GM10266 (cell line): ENCODE results near the gene STUM.

ENCODE experiments used
- DNase-seq: peaks from one replicate; pipeline ENCODE4 v3.0.0; 2012; ENCODE audit errors: extremely low spot score
- TF ChIP-seq, protein P1 (sequence below): IDR thresholded peaks from 2 replicates; pipeline ENCODE4 v1.5.1; 2012; ENCODE audit warnings: mild to moderate bottlenecking, low read depth; ENCODE audit not compliant: control insufficient read depth, insufficient read depth; ENCODE audit errors: missing control alignments

The STUM gene

DNA sequence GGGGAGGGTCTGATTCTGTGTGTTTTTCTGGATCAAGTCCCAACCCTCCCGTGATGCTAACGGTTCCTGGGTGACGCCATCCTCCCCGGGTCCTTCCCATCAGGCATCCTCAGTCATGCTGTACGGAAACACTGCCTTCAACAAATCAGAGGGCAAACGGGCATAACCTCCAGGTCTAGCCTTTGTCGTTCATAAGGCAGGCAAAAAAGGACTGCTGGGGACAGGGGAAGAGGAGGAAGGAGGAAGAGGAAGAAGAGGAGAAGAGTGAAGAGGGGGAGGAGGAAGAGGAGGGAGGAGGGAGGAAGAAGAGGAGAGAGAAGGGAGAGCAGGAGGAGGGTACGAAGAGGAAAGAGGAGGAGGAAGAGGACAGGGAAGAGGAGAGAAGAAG lies 106.1 kb downstream of the STUM start:
- DNase-seq = no peak
- TF ChIP-seq, protein P1, sequence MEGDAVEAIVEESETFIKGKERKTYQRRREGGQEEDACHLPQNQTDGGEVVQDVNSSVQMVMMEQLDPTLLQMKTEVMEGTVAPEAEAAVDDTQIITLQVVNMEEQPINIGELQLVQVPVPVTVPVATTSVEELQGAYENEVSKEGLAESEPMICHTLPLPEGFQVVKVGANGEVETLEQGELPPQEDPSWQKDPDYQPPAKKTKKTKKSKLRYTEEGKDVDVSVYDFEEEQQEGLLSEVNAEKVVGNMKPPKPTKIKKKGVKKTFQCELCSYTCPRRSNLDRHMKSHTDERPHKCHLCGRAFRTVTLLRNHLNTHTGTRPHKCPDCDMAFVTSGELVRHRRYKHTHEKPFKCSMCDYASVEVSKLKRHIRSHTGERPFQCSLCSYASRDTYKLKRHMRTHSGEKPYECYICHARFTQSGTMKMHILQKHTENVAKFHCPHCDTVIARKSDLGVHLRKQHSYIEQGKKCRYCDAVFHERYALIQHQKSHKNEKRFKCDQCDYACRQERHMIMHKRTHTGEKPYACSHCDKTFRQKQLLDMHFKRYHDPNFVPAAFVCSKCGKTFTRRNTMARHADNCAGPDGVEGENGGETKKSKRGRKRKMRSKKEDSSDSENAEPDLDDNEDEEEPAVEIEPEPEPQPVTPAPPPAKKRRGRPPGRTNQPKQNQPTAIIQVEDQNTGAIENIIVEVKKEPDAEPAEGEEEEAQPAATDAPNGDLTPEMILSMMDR = no peak

DNA sequence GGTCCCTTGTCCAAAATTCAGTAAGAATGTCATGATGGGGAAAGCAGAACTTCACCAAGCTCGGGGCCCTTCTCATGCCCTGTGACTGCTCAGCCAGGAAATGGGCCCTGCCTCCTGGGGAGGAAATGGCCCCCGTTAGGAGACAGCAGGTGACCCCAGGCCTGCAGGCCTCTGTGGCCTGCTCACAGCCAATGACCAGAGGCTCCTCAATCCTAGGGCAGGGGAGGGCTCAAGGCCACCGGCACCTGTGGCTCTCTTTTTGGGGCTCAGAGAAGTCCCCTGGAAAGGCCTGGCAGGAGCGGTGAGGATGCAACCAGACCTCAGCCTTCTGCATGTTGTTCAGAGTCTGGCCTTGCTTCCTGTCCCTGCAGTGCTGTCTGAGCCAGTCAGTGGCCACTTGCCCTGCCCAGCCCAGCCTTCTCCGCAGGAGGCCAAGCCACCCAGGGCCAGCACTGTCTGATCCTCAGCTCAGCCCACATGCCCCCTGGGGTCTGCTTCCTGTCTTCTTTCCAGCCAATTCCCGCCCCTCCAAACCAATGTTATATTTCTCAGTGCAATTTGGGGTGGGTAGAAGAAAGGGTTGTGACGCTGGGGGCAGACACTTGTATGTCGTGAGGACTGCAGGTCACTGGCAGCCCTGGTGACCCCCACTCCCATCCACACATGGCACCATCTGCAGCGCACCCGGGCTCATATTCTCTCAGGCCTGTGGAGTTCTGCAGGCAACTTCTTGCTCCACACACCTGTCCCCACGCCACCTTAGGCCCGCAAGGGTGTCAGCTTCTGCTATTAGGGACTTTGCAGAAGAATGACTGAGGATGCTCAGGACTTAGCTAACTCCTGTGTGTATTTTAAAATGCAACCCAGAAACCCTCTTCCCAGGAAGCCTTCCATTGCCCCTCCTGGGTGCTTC lies 106.9 kb downstream of the STUM start:
- TF ChIP-seq, protein P1 = no peak
- DNase-seq = no peak

DNA sequence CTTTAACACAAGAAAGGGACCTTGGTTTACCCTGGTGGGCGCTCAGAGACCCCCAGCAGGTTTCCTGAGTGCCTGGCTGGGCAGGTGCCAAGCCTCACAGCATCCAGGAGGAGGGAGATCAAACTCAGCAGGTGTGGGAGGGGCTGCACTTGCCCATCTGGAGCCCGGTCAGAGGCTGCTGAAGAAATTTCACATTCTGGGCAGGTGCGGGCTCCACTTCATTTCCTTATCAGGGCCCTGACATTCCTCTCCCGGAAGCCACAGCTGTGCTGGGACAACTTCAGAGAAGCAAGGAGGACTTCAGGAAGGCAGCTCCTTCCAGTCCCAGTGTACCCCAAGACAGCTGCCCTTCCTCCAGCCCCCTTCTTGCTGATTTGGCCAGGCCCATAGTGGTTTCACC lies 107.6 kb downstream of the STUM start:
- no peak for DNase-seq
- TF ChIP-seq, protein P1 = no peak

DNA sequence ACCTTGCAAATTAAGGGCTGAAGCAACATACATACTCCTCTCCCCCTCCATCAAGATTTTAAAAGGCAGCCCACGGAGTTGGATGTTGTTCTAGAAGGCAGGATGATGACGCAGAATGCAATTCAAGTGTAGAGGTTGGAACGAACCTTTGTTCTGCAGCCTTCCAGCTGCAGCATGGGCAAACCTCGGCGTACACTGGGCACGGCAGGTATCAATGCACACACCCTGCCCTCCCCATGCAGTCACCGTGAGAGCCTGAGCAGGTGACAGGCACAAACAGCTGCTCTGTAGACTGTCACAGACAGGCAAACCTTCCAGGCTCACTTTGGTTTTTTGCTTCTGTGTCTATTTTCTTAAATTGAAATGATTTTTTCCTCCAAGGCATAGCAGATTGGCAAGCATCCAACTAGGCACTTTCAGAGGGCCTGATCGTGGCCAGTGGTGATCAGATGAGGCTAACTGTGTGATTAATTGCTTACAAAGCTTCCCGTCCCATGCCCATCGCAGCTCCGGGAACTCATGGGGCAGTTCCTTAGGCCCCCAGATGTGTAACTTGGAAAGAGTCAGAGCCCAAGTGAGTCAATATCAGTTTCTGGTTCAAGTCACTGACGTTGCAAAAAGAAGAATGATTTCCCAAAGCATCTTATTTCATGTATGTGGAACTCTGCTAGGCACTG lies 108.2 kb downstream of the STUM start:
- TF ChIP-seq, protein P1 = no peak
- DNase-seq = no peak

DNA sequence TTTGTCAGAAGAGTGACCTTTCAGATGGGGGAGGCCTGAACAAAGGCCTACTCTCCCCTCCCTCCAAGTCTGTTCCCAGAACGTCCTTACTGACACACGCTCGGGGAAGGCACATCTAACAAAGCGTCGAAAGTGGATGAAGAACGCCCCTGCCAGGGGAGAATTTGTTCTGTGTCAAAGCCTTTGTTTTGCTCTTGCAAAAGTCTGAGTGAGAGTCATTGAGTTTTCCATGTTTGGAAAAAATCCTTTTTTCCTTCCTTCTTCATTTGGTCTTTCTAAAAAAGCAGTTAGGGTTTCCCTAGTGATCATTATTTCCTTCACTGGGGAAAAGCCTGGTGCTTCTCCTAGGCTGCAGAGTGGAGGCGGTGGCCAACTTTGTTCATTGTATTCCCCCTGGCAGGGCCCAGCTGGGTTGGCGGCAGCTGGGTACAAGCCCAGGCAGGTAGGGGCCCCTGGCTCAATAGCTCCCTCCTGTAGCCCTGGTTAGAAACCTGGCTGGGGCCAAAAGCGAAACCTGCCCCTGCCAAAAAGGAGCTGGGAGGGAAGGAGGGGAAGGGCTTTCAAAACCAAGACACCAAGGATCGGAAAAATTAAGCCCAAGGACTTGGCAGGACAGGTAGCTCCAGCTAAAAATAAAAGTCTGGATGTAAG lies 109.5 kb downstream of the STUM start:
- DNase-seq = no peak
- TF ChIP-seq, protein P1 = no peak

DNA sequence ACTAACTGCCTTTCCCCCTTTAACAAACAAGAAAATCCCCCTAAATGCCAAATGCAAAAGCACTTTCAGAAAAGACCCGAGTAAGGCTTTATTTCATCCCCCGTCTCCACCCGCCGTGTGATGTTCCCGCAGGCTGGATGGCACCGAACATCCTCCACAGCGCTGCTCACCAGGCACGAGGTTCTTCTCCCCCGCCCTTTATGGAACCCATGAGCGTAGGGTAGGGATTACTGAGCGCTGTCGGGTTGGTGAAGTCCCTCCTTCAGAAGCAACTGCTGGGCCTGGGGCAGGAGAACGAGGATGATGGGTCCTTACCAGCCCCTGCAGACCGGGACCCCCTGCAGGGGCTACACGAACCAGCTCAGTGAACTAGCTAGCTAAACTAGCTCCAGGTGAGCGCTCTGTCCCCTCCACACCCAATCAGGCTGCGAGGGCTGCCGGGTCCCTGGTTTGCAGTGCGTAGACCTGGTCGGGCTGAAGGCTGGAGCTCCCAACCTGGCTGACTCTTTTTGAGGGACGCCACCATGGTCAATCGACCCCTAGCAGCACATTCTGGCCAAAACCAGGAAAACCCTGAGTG lies 110.1 kb downstream of the STUM start:
- TF ChIP-seq, protein P1 = no peak

More for the DNA sequence above, 110.1 kb downstream of the STUM start:
- no peak for DNase-seq
